Cardiac fibroblast (primary cell): ENCODE data around the gene CHST13.

Source experiments
- DNase-seq, 2 donors: peaks; one replicate each; pipeline versions ENCODE4 v3.0.0 to v3.0.0-alpha.2; 2010; ENCODE audit warnings: low read depth in 2 of 2
- H3K4me3 ChIP-seq, 2 donors: replicated peaks in 1 of 2; 1 replicate in 1 of 2; 2 replicates in 1 of 2; pipeline ENCODE4 v1.5.1; 2011; ENCODE audit warnings: low read depth in 2 of 2, low read length in 2 of 2, mild to moderate bottlenecking in 2 of 2, moderate library complexity in 1 of 2
- CTCF ChIP-seq: IDR thresholded peaks from one replicate; pipeline ENCODE4 v1.5.1; 2011; ENCODE audit warnings: low read depth, mild to moderate bottlenecking, low read length, inconsistent platforms

CHST13 gene

GRCh38 chr3:126553284-126554084 is 29.5 kb downstream of the CHST13 start:
- DNase-seq = no peak
- TF ChIP-seq CTCF = no peak

GRCh38 chr3:126554560-126555525 is 30.9 kb downstream of the CHST13 start:
- H3K4me3 ChIP-seq = no peak overlapping the region
- DNase-seq = no peak
- no peak for TF ChIP-seq CTCF

More at GRCh38 chr3:126553284-126554084, 29.5 kb downstream of the CHST13 start:
- no peak overlapping the region for H3K4me3 ChIP-seq

- DNase-seq = no peak
- no peak for TF ChIP-seq CTCF
- H3K4me3 ChIP-seq = no peak overlapping the region
These were observed 32.1 kb downstream of the CHST13 start for GRCh38 chr3:126555795-126556636.

GRCh38 chr3:126556637-126557414 is 32.9 kb downstream of the CHST13 start:
- TF ChIP-seq CTCF = no peak
- DNase-seq = no peak

GRCh38 chr3:126557415-126557745 is 33.4 kb downstream of the CHST13 start:
- no peak for DNase-seq
- TF ChIP-seq CTCF = no peak
- H3K4me3 ChIP-seq = no peak overlapping the region

More at GRCh38 chr3:126556637-126557414, 32.9 kb downstream of the CHST13 start:
- H3K4me3 ChIP-seq = no peak overlapping the region

- no peak for DNase-seq
- TF ChIP-seq CTCF = no peak
- H3K4me3 ChIP-seq = no peak overlapping the region
These were observed 33.8 kb downstream of the CHST13 start for GRCh38 chr3:126557761-126558160.
